Lung (tissue), 12 donors: ENCODE measurements around the gene MEF2C. TPM values are rescaled to one million over a fixed set of nuclear protein-coding genes. Genes with fewer than 3 reads are reported as not detected.

Source experiments
- ATAC-seq: fragments of 200-7000 bp; cut with Tn5 transposase; one replicate; pipeline ENCODE4 v1.9.1; 2020; ENCODE audit warnings: moderate number of reproducible peaks; ENCODE audit not compliant: insufficient read depth, low FRiP score
- DNase-seq, 3 donors: peaks; one replicate each; pipeline ENCODE4 v3.0.0-alpha.2; 2013 to 2017
- H3K27ac ChIP-seq, 2 donors: one replicate each; pipeline ENCODE4 v1.5.1; 2013; ENCODE audit warnings: mild to moderate bottlenecking in 2 of 2, moderate library complexity in 2 of 2, control low read depth in 1 of 2, inconsistent platforms in 1 of 2, low read depth in 1 of 2, low read length in 1 of 2
- H3K27me3 ChIP-seq, 3 donors: one replicate each; pipeline ENCODE4 v1.5.1; 2013; ENCODE audit warnings: low read length in 2 of 3; ENCODE audit not compliant: control insufficient read depth in 3 of 3, insufficient read depth in 3 of 3
- H3K36me3 ChIP-seq, 4 donors: one replicate each; pipeline ENCODE4 v1.5.1; 2013; ENCODE audit warnings: low read length in 4 of 4, mild to moderate bottlenecking in 1 of 4, moderate library complexity in 1 of 4; ENCODE audit not compliant: control insufficient read depth in 4 of 4, insufficient read depth in 4 of 4
- H3K4me1 ChIP-seq, 5 donors: one replicate each; pipeline ENCODE4 v1.5.1; 2013; ENCODE audit warnings: low read length in 5 of 5, mild to moderate bottlenecking in 2 of 5, moderate library complexity in 1 of 5; ENCODE audit not compliant: control insufficient read depth in 5 of 5, insufficient read depth in 5 of 5
- H3K4me3 ChIP-seq: one replicate; pipeline ENCODE4 v1.5.1; 2013; ENCODE audit warnings: mild to moderate bottlenecking, control low read depth, moderate library complexity
- H3K9ac ChIP-seq, 2 donors: one replicate each; pipeline ENCODE4 v1.5.1; 2013; ENCODE audit warnings: low read length in 2 of 2, control low read depth in 1 of 2; ENCODE audit not compliant: insufficient read depth in 1 of 2
- H3K9me3 ChIP-seq, 4 donors: one replicate each; pipeline ENCODE4 v1.5.1; 2013; ENCODE audit warnings: low read length in 3 of 4, mild to moderate bottlenecking in 1 of 4, moderate library complexity in 1 of 4; ENCODE audit not compliant: control insufficient read depth in 4 of 4, insufficient read depth in 3 of 4
- CTCF ChIP-seq: IDR thresholded peaks from 2 replicates; pipeline ENCODE4 v1.5.1; 2012; ENCODE audit warnings: mild to moderate bottlenecking; ENCODE audit errors: control extremely low read depth, extremely low read depth
- WGBS, 2 donors: extraction: QIAGEN DNeasy Blood & Tissue Kit; methylation state at CpG; one replicate each; pipeline ENCODE4 v1.1.7; 2013; 5-methylcytosine and 5-hydroxymethylcytosine counted together
- polyA plus RNA-seq, 2 donors: library from polyadenylated mRNA; stranded (reverse); fragments of 200-250 nt; gene quantifications; one replicate each; pipeline ENCODE4 v1.2.1, GENCODE V29; 2013
- total RNA-seq, 2 donors: library from RNA; depleted of rRNA in 1 of 2; stranded (reverse); fragments of >200 nt in 1 of 2; gene quantifications; one replicate each; pipeline ENCODE4 v1.2.1, GENCODE V29; 2014 to 2021
- donor health status: control.
- donor health status: control.
- donor health status: Bipolar disorder and iron deficiency.
- donor health status: healthy.
- donor health status: DM: yes; HTN: yes; CAD: no.

The MEF2C gene
- total and polyA plus RNA-seq, 4 donors, result 9.1 to 138 (median 28.8) TPM

- no peak overlapping the region for H3K9ac ChIP-seq
- H3K9me3 ChIP-seq, result no peaks in the 10 kb centered on the region
- peaks cover 0 to 9% (median 5%) of the 10 kb centered on the region in 5 donors for H3K4me1 ChIP-seq
- peaks cover 0 to 2% (median 0%) of the 10 kb centered on the region in 4 donors for H3K36me3 ChIP-seq
- TF ChIP-seq CTCF, result no peak
- DNase-seq, result no peak
- H3K27me3 ChIP-seq, result no peaks in the 10 kb centered on the region
- H3K27ac ChIP-seq, result no peak overlapping the region
- whole genome bisulfite sequencing, 2 donors, result 94 to 98% methylated on average over 5 of the region's 5 CpGs
- ATAC-seq, result no peak
- H3K4me3 ChIP-seq, result no peak overlapping the region
Observed at GRCh38 chr5:88863523-88863922, 19.5 kb downstream of the MEF2C start.

- no peaks in the 10 kb centered on the region for H3K27me3 ChIP-seq
- 93 to 96% methylated on average over 5 of the region's 5 CpGs for WGBS, 2 donors
- H3K9me3 ChIP-seq, result no peaks in the 10 kb centered on the region
- H3K36me3 ChIP-seq, result peaks cover 0 to 2% (median 0%) of the 10 kb centered on the region in 4 donors
- DNase-seq, result no peak
- H3K27ac ChIP-seq, result no peak overlapping the region
- TF ChIP-seq CTCF, result no peak
- H3K4me3 ChIP-seq, result no peak overlapping the region
- H3K4me1 ChIP-seq, result peaks cover 0 to 9% (median 5%) of the 10 kb centered on the region in 5 donors
- H3K9ac ChIP-seq, result no peak overlapping the region
- no peak for ATAC-seq
Observed at GRCh38 chr5:88862547-88863175, 20.3 kb downstream of the MEF2C start.

- no peak overlapping the region for H3K27ac ChIP-seq
- DNase-seq (peak in 2 of 3 donors; percentile 43 to 72), ATAC-seq (no peak)
- H3K9ac ChIP-seq, result no peak overlapping the region
- TF ChIP-seq CTCF, result no peak
- H3K4me3 ChIP-seq, result no peak overlapping the region
- peaks cover 0 to 3% (median under 1%) of the 10 kb centered on the region in 4 donors for H3K36me3 ChIP-seq
- H3K4me1 ChIP-seq, result peaks cover 0 to 9% (median 5%) of the 10 kb centered on the region in 5 donors
- H3K9me3 ChIP-seq, result peaks cover 0 to 3% (median 0%) of the 10 kb centered on the region in 4 donors
- WGBS, 2 donors, result 68 to 86% methylated on average over 2 of the region's 2 CpGs
- no peaks in the 10 kb centered on the region for H3K27me3 ChIP-seq
Observed at GRCh38 chr5:88861231-88861630, 21.8 kb downstream of the MEF2C start.

GRCh38 chr5:88860501-88860900 lies 22.5 kb downstream of the MEF2C start:
- no peak overlapping the region for H3K27ac ChIP-seq
- DNase-seq, result no peak

More at GRCh38 chr5:88860501-88860900, 22.5 kb downstream of the MEF2C start:
- no peak overlapping the region for H3K9ac ChIP-seq
- peaks cover 0 to 3% (median under 1%) of the 10 kb centered on the region in 4 donors for H3K36me3 ChIP-seq
- H3K9me3 ChIP-seq, result peaks cover 0 to 3% (median 0%) of the 10 kb centered on the region in 4 donors
- TF ChIP-seq CTCF, result no peak
- H3K4me3 ChIP-seq, result no peak overlapping the region
- 82 to 95% methylated on average over 1 of the region's 1 CpG for WGBS, 2 donors
- H3K4me1 ChIP-seq, result peaks cover 0 to 9% (median 5%) of the 10 kb centered on the region in 5 donors
- no peaks in the 10 kb centered on the region for H3K27me3 ChIP-seq
- ATAC-seq, result no peak
